ENCODE measurements around the gene TAGLN.
"Not testable (repeated sequence)": the region's sequence is repeated elsewhere in the genome, so short reads cannot be mapped to it uniquely, and the experiment has no call there.

TAGLN gene

GRCh38 chr11:117197516-117198456 is 1.4 kb upstream of the TAGLN start:
- no peak for DNase-seq

- no peak for DNase-seq
Measured at GRCh38 chr11:117198613-117199012, 557 bp upstream of the TAGLN start.

- no peak for DNase-seq
Measured at GRCh38 chr11:117199916-117200812, 994 bp downstream of the TAGLN start.

- DNase-seq = no peak
Measured at GRCh38 chr11:117200813-117201657, 1.9 kb downstream of the TAGLN start.

- no peak for DNase-seq
Measured at GRCh38 chr11:117201658-117202305, 2.6 kb downstream of the TAGLN start.

GRCh38 chr11:117202386-117203068 is 3.4 kb downstream of the TAGLN start:
- no peak for DNase-seq

- no peak for DNase-seq
Measured at GRCh38 chr11:117203069-117203407, 3.9 kb downstream of the TAGLN start.

- no peak for DNase-seq
Measured at GRCh38 chr11:117204283-117205080, 5.3 kb downstream of the TAGLN start.

GRCh38 chr11:117205211-117205818 is 6.1 kb downstream of the TAGLN start:
- no peak for DNase-seq

GRCh38 chr11:117206111-117206510 is 6.9 kb downstream of the TAGLN start:
- not testable (repeated sequence) for DNase-seq

- DNase-seq = not testable (repeated sequence)
Measured at GRCh38 chr11:117206859-117207258, 7.7 kb downstream of the TAGLN start.

GRCh38 chr11:117207481-117207880 is 8.3 kb downstream of the TAGLN start:
- not testable (repeated sequence) for DNase-seq

GRCh38 chr11:117208710-117209109 is 9.5 kb downstream of the TAGLN start:
- not testable (repeated sequence) for DNase-seq

GRCh38 chr11:117209351-117210125 is 10.4 kb downstream of the TAGLN start:
- DNase-seq = not testable (repeated sequence)

- DNase-seq = no peak
Measured at GRCh38 chr11:117210620-117211019, 11.4 kb downstream of the TAGLN start.

- DNase-seq = no peak
Measured at GRCh38 chr11:117212697-117213355, 13.7 kb downstream of the TAGLN start.

- no peak for DNase-seq
Measured at GRCh38 chr11:117214404-117215110, 15.4 kb downstream of the TAGLN start.

Data from activated CD8-positive, alpha-beta memory T cell treated with anti-CD3 and anti-CD28 coated beads, Interleukin-2, amount 50 U/mL, for 48 hours (primary cell).